Sigmoid colon (tissue), 4 donors: ENCODE data around the gene TRAPPC12.

ENCODE experiments used
- EP300 ChIP-seq, 4 donors: sonication (generic); formaldehyde crosslinking; IDR thresholded peaks; one replicate each; pipeline ENCODE4 v1.6.1; 2017; ENCODE audit warnings: antibody characterized with exemption in 4 of 4
- TF ChIP-seq, protein P1 (sequence below), 4 experiments: fragments of 450-650 bp in 3 of 4; fragments of 200-600 bp in 1 of 4; IDR thresholded peaks; one replicate each; pipeline ENCODE4 v1.5.1; 2016 to 2019; ENCODE audit warnings: antibody characterized with exemption in 4 of 4, mild to moderate bottlenecking in 3 of 4, moderate library complexity in 2 of 4

DNA sequence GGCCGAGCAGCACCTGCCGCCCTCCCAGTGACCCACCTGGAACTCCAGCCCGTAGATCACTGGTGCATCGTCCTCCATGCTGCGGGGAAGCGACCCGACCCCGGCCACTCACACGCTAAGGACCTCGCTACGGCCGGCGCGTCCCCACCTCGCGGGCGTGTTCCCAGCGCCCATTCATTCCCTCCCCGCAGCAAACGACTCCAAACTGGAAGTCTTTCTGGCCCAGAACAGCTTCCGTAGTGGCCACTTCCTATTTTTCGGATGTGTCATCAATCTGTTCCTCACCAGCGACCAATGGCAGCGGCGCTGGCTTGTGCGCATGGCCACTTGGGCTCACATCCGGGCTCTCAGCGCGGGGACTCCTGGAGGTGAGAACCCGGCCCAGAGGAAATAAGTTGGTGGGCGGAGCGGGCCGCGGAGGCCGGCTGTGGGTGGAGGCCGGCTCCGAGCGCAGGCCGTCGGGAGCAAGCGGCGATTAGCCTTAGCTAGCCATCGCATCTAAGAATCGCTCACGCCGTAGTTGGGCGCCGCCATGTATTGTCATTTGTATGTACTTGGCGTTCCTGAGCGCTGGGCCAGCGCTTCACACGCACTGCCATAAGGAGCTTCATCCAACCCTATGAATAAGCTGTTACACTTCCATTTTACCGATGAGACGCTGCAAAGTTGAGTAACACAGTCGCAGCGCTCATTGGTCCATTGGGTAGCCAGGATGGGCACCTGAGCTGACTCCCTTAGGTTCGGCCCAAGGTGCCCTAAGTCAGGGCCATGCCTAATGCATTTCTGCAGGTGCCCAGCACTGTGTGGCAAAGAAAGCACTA is 1.7 kb upstream of the TRAPPC12 start, which contains the start of gene EIPR1:
- TF ChIP-seq, protein P1, sequence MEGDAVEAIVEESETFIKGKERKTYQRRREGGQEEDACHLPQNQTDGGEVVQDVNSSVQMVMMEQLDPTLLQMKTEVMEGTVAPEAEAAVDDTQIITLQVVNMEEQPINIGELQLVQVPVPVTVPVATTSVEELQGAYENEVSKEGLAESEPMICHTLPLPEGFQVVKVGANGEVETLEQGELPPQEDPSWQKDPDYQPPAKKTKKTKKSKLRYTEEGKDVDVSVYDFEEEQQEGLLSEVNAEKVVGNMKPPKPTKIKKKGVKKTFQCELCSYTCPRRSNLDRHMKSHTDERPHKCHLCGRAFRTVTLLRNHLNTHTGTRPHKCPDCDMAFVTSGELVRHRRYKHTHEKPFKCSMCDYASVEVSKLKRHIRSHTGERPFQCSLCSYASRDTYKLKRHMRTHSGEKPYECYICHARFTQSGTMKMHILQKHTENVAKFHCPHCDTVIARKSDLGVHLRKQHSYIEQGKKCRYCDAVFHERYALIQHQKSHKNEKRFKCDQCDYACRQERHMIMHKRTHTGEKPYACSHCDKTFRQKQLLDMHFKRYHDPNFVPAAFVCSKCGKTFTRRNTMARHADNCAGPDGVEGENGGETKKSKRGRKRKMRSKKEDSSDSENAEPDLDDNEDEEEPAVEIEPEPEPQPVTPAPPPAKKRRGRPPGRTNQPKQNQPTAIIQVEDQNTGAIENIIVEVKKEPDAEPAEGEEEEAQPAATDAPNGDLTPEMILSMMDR (IDR thresholded peaks at IDR 0.05) = peak in 1 of 4 experiments; percentile 12
- peak in 1 of 4 donors; percentile 72 for TF ChIP-seq EP300 (IDR thresholded peaks at IDR 0.05)
